ENCODE measurements around the gene CALR3.
"Not testable (repeated sequence)": the region's sequence is repeated elsewhere in the genome, so short reads cannot be mapped to it uniquely, and the experiment has no call there.

The CALR3 gene

GRCh38 chr19:16457954-16458331 is 38.0 kb downstream of the CALR3 start:
- DNase-seq (ENCODE audit: low read depth) = no peak

- peak; percentile 42 for DNase-seq (ENCODE audit: low read depth)
These were observed 38.6 kb downstream of the CALR3 start for GRCh38 chr19:16457195-16457953.

- no peak for DNase-seq (ENCODE audit: low read depth)
These were observed 39.2 kb downstream of the CALR3 start for GRCh38 chr19:16456652-16457194.

GRCh38 chr19:16455489-16455888 is 40.5 kb downstream of the CALR3 start:
- DNase-seq (ENCODE audit: low read depth) = no peak

- no peak for DNase-seq (ENCODE audit: low read depth)
These were observed 41.5 kb downstream of the CALR3 start for GRCh38 chr19:16454351-16454918.

GRCh38 chr19:16452325-16452724 is 43.6 kb downstream of the CALR3 start:
- DNase-seq (ENCODE audit: low read depth) = no peak

- DNase-seq (ENCODE audit: low read depth) = peak; percentile 66
These were observed 46.5 kb downstream of the CALR3 start for GRCh38 chr19:16449330-16449961.

GRCh38 chr19:16448872-16449271 is 47.1 kb downstream of the CALR3 start:
- DNase-seq (ENCODE audit: low read depth) = not testable (repeated sequence)

- DNase-seq (ENCODE audit: low read depth) = peak; percentile 98
These were observed 49.1 kb downstream of the CALR3 start for GRCh38 chr19:16446724-16447368.

GRCh38 chr19:16446108-16446723 is 49.8 kb downstream of the CALR3 start:
- no peak for DNase-seq (ENCODE audit: low read depth)

- DNase-seq (ENCODE audit: low read depth) = peak; percentile 56
These were observed 50.5 kb downstream of the CALR3 start for GRCh38 chr19:16445238-16446107.

- DNase-seq (ENCODE audit: low read depth) = no peak
These were observed 51.7 kb downstream of the CALR3 start for GRCh38 chr19:16444269-16444600.

- DNase-seq (ENCODE audit: low read depth) = no peak
These were observed 53.3 kb downstream of the CALR3 start for GRCh38 chr19:16442386-16443276.

GRCh38 chr19:16441661-16442162 is 54.3 kb downstream of the CALR3 start:
- peak; percentile 31 for DNase-seq (ENCODE audit: low read depth)

GRCh38 chr19:16436780-16437332 is 59.1 kb downstream of the CALR3 start:
- DNase-seq (ENCODE audit: low read depth) = no peak

- peak; percentile 66 for DNase-seq (ENCODE audit: low read depth)
These were observed 59.8 kb downstream of the CALR3 start for GRCh38 chr19:16435999-16436650.

- peak; percentile 100 for DNase-seq (ENCODE audit: low read depth)
These were observed 60.6 kb downstream of the CALR3 start for GRCh38 chr19:16435238-16435917.

GRCh38 chr19:16433986-16434385 is 62.0 kb downstream of the CALR3 start:
- DNase-seq (ENCODE audit: low read depth) = peak; percentile 28

GRCh38 chr19:16429759-16430091 is 66.2 kb downstream of the CALR3 start:
- no peak for DNase-seq (ENCODE audit: low read depth)

Measured in iris pigment epithelial cell (primary cell).